Heart right ventricle (tissue), 16 donors: Measurements from ENCODE around the gene GRK5. TPM values are rescaled to one million over a fixed set of nuclear protein-coding genes. Genes with fewer than 3 reads are reported as not detected.

Experiments
- ATAC-seq, 8 donors: fragments of 200-7000 bp; cut with Tn5 transposase; one replicate each; pipeline ENCODE4 v1.9.1; 2020; ENCODE audit warnings: mild to moderate bottlenecking in 8 of 8, moderate library complexity in 8 of 8, moderate number of reproducible peaks in 1 of 8
- DNase-seq, 2 donors: peaks; one replicate each; pipeline ENCODE4 v3.0.0-alpha.2; 2020
- H3K27ac ChIP-seq, 10 donors: fragments of 200-600 bp; sonication (generic) in 2 of 10; one replicate each; pipeline versions ENCODE4 v1.5.0 to v1.8.0; 2020 to 2022; ENCODE audit warnings: mild to moderate bottlenecking in 3 of 10
- H3K27me3 ChIP-seq, 7 donors: fragments of 200-600 bp; one replicate each; pipeline ENCODE4 v1.8.0; 2021 to 2022; ENCODE audit warnings: mild to moderate bottlenecking in 2 of 7
- H3K36me3 ChIP-seq, 9 donors: fragments of 200-600 bp; sonication (generic) in 1 of 9; one replicate each; pipeline versions ENCODE4 v1.5.0 to v1.8.0; 2020 to 2022; ENCODE audit warnings: mild to moderate bottlenecking in 2 of 9
- H3K4me1 ChIP-seq, 9 donors: fragments of 200-600 bp; sonication (generic) in 1 of 9; one replicate each; pipeline versions ENCODE4 v1.5.0 to v1.8.0; 2020 to 2022; ENCODE audit warnings: mild to moderate bottlenecking in 4 of 9
- H3K4me3 ChIP-seq, 10 donors: fragments of 200-600 bp; sonication (generic) in 2 of 10; one replicate each; pipeline versions ENCODE4 v1.5.0 to v1.8.0; 2020 to 2022; ENCODE audit warnings: mild to moderate bottlenecking in 7 of 10, moderate library complexity in 2 of 10
- H3K9me3 ChIP-seq, 11 donors: fragments of 200-600 bp in 10 of 11; sonication (generic) in 2 of 11; one replicate each; pipeline versions ENCODE4 v1.5.0 to v1.8.0; 2013 to 2022; ENCODE audit warnings: mild to moderate bottlenecking in 2 of 11, control low read depth in 1 of 11, moderate library complexity in 1 of 11
- CTCF ChIP-seq, 9 donors: fragments of 200-600 bp; sonication (generic) in 2 of 9; IDR thresholded peaks; one replicate each; pipeline versions ENCODE4 v1.5.0 to v1.8.0; 2021 to 2022; ENCODE audit warnings: antibody characterized with exemption in 9 of 9, mild to moderate bottlenecking in 5 of 9, moderate library complexity in 1 of 9
- WGBS, 2 donors: extraction: QIAGEN DNeasy Blood & Tissue Kit; methylation state at CpG; one replicate each; pipeline ENCODE4 v1.1.7; 2013; ENCODE audit warnings: inconsistent platforms in 1 of 2; 5-methylcytosine and 5-hydroxymethylcytosine counted together
- intact Hi-C, 10 donors: fragments of 100-400 bp; cut with DNase I; formaldehyde crosslinking; loops; one replicate each; pipeline versions ENCODE4 v1.11.1 to v1.14.2; 2022
- polyA plus RNA-seq, 2 donors: library from polyadenylated mRNA; stranded (reverse); fragments of 200-250 nt; gene quantifications; one replicate each; pipeline ENCODE4 v1.2.3, GENCODE V29; 2013
- total RNA-seq, 10 donors: library from RNA; stranded (reverse); fragmentation: NEBNext Ultra II Directional in 3 of 10; extraction: Animal tissue kit (Norgen Biotek cat#: 25700) in 3 of 10; gene quantifications; one replicate each; pipeline versions ENCODE4 v1.2.1 to v1.2.4, GENCODE V29; 2021 to 2023
- donor health status: Arrhythmogenic right ventricular cardiomyopathy.
- donor health status: ischemic (EF 13 %, LVEDD 7.1; RV severe dilation, severe dysfunction).
- donor health status: healthy with polysubstance abuse.
- donor health status: DM: no; HTN: yes; CAD: no.
- donor health status: DM: no; HTN: no; CAD: no.
- donor health status: ischemic (EF 25% LVEDD 6.9; RV normal size, moderate dysfunction).
- donor health status: ischemic (EF 25% LVEDD 5.7; RV mildly dilated, moderate dysfunction).
- donor health status: healthy.
- donor health status: DM: yes; HTN: yes; CAD: no.
- donor health status: Ischemic cardiomyopathy.
- donor health status: ischemic (EF 35%, LVEDD 5.7; RV mildly dilated, moderate dysfunction).
- donor health status: nonischemic (EF 11% LVEDD 7.7; RV severe dilation, severe dysfunction).
- donor health status: DM: yes; HTN: yes; CAD: no.
- donor health status: PGD.
- donor health status: ischemic (EF 29% LVEDD 5.4; RV normal size, mild dysfunction).
- donor health status: nonischemic (EF 23%, LVEDD 6.1; RV moderate dilation, normal function).

GRK5 gene
- total and polyA plus RNA-seq, 12 donors: 11.8 to 80.5 (median 26.6) TPM

- no peak for ATAC-seq
- Histone ChIP-seq H3K36me3 (peaks cover 0 to 85% (median 18%) of the 10 kb centered on the region in 9 donors), H3K27me3 (no peaks in the 10 kb centered on the region), H3K4me1 (peaks cover 7 to 29% (median 17%) of the 10 kb centered on the region in 9 donors), H3K27ac (peak overlapping the region in 3 of 10 donors; percentile 51 to 90 (median 62)), H3K9me3 (no peaks in the 10 kb centered on the region), H3K4me3 (no peak overlapping the region)
- intact Hi-C loops: no loop called here
- no peak for TF ChIP-seq CTCF (IDR thresholded peaks at IDR 0.05)
- WGBS, 2 donors: 98 to 99% methylated on average over 2 of the region's 2 CpGs
- no peak for DNase-seq
These were observed 231.3 kb downstream of the GRK5 start for GRCh38 chr10:119438717-119439116.

GRCh38 chr10:119439922-119440321 is 232.6 kb downstream of the GRK5 start:
- H3K4me3 ChIP-seq: no peak overlapping the region
- H3K27ac ChIP-seq: peak overlapping the region in 8 of 10 donors; percentile 35 to 90 (median 57)
- peaks cover 7 to 41% (median 18%) of the 10 kb centered on the region in 9 donors for H3K4me1 ChIP-seq
- H3K36me3 ChIP-seq: peaks cover 0 to 84% (median 15%) of the 10 kb centered on the region in 9 donors
- no peak for TF ChIP-seq CTCF (IDR thresholded peaks at IDR 0.05)
- H3K27me3 ChIP-seq: no peaks in the 10 kb centered on the region
- 84 to 92% methylated on average over 5 of the region's 5 CpGs for WGBS, 2 donors
- ATAC-seq: peak in 1 of 8 donors; percentile 4
- intact Hi-C loops: loop anchor here in 1 of 10 donors (10.0 kb wide), 1 partner anchor 235 kb away; the partner anchor contains the start of gene GRK5
- no peaks in the 10 kb centered on the region for H3K9me3 ChIP-seq
- DNase-seq: no peak

- ATAC-seq: peak; percentile 32 to 78 (median 68)
- WGBS, 2 donors: 45 to 47% methylated on average over 18 of the region's 18 CpGs
- Histone ChIP-seq H3K4me3 (no peak overlapping the region), H3K36me3 (peaks cover 0 to 73% (median 12%) of the 10 kb centered on the region in 9 donors), H3K27me3 (no peaks in the 10 kb centered on the region), H3K27ac (peak overlapping the region; percentile 44 to 90 (median 80)), H3K4me1 (peaks cover 11 to 51% (median 29%) of the 10 kb centered on the region in 9 donors), H3K9me3 (no peaks in the 10 kb centered on the region)
- no peak for TF ChIP-seq CTCF (IDR thresholded peaks at IDR 0.05)
- peak; percentile 47 to 68 for DNase-seq
- intact Hi-C loops: loop anchor here in 1 of 10 donors (10.0 kb wide), 1 partner anchor 236 kb away; the partner anchor contains the start of gene GRK5
These were observed 233.9 kb downstream of the GRK5 start for GRCh38 chr10:119441151-119441821.

GRCh38 chr10:119441921-119442757 is 234.8 kb downstream of the GRK5 start:
- Histone ChIP-seq H3K36me3 (peaks cover 0 to 73% (median 12%) of the 10 kb centered on the region in 9 donors), H3K4me3 (no peak overlapping the region), H3K4me1 (peaks cover 11 to 51% (median 29%) of the 10 kb centered on the region in 9 donors), H3K9me3 (no peaks in the 10 kb centered on the region), H3K27me3 (no peaks in the 10 kb centered on the region), H3K27ac (peak overlapping the region; percentile 44 to 90 (median 80))
- peak in 2 of 8 donors; percentile 1 to 2 for ATAC-seq
- WGBS, 2 donors: 78 to 83% methylated on average over 25 of the region's 25 CpGs
- intact Hi-C loops: loop anchor here in 1 of 10 donors (10.0 kb wide), 1 partner anchor 237 kb away; the partner anchor contains the start of gene GRK5
- no peak for DNase-seq
- TF ChIP-seq CTCF (IDR thresholded peaks at IDR 0.05): no peak
